Thyroid gland (tissue), 4 donors: Measurements from ENCODE around the gene STXBP1.

ENCODE experiments used
- POLR2A ChIP-seq, 2 donors: fragments of 450-650 bp; IDR thresholded peaks; one replicate each; pipeline ENCODE4 v1.6.1; 2017; ENCODE audit warnings: antibody characterized with exemption in 2 of 2, mild to moderate bottlenecking in 2 of 2, moderate library complexity in 1 of 2
- TF ChIP-seq, protein P1 (sequence below), 6 experiments: fragments of 200-600 bp in 3 of 6; fragments of 450-650 bp in 3 of 6; sonication (generic) in 3 of 6; IDR thresholded peaks; one replicate each; pipeline ENCODE4 v1.5.1; 2016 to 2019; ENCODE audit warnings: antibody characterized with exemption in 6 of 6, mild to moderate bottlenecking in 2 of 6, inconsistent platforms in 1 of 6, moderate library complexity in 1 of 6

- TF ChIP-seq, protein P1, sequence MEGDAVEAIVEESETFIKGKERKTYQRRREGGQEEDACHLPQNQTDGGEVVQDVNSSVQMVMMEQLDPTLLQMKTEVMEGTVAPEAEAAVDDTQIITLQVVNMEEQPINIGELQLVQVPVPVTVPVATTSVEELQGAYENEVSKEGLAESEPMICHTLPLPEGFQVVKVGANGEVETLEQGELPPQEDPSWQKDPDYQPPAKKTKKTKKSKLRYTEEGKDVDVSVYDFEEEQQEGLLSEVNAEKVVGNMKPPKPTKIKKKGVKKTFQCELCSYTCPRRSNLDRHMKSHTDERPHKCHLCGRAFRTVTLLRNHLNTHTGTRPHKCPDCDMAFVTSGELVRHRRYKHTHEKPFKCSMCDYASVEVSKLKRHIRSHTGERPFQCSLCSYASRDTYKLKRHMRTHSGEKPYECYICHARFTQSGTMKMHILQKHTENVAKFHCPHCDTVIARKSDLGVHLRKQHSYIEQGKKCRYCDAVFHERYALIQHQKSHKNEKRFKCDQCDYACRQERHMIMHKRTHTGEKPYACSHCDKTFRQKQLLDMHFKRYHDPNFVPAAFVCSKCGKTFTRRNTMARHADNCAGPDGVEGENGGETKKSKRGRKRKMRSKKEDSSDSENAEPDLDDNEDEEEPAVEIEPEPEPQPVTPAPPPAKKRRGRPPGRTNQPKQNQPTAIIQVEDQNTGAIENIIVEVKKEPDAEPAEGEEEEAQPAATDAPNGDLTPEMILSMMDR (IDR thresholded peaks at IDR 0.05) = no peak
- no peak for TF ChIP-seq POLR2A (IDR thresholded peaks at IDR 0.05)
Measured at GRCh38 chr9:127599550-127599891, 12.6 kb upstream of the STXBP1 start.
